Measurements from ENCODE around the gene GMNN.

The GMNN gene

GRCh38 chr6:24766680-24767462, 7.9 kb upstream of the GMNN start:
- no peak overlapping the region for H3K4me3 Mint-ChIP-seq
- no peaks in the 10 kb centered on the region for H3K4me1 Mint-ChIP-seq
- TF ChIP-seq CTCF (IDR thresholded peaks at IDR 0.05) = no peak
- no peak overlapping the region for H3K27ac Mint-ChIP-seq
- H3K27me3 Mint-ChIP-seq (ENCODE audit: low read depth, poor library complexity) = peaks cover 4% of the 10 kb centered on the region
- no peaks in the 10 kb centered on the region for H3K36me3 Mint-ChIP-seq (ENCODE audit: low read depth)
- no peaks in the 10 kb centered on the region for H3K9me3 Mint-ChIP-seq
- no peak for DNase-seq

- Mint-ChIP-seq H3K9me3 (no peaks in the 10 kb centered on the region), H3K4me3 (no peak overlapping the region), H3K27me3 (ENCODE audit: low read depth, poor library complexity) (peaks cover 4% of the 10 kb centered on the region), H3K4me1 (no peaks in the 10 kb centered on the region), H3K27ac (no peak overlapping the region), H3K36me3 (ENCODE audit: low read depth) (no peaks in the 10 kb centered on the region)
- DNase-seq = no peak
- TF ChIP-seq CTCF (IDR thresholded peaks at IDR 0.05) = no peak
These were observed 6.4 kb upstream of the GMNN start for GRCh38 chr6:24768361-24768760.

GRCh38 chr6:24775520-24776058, 852 bp downstream of the GMNN start:
- H3K36me3 Mint-ChIP-seq (ENCODE audit: low read depth) = peaks cover 21% of the 10 kb centered on the region
- no peak for TF ChIP-seq CTCF (IDR thresholded peaks at IDR 0.05)
- peaks cover 26% of the 10 kb centered on the region for H3K4me1 Mint-ChIP-seq
- peak overlapping the region; percentile 97 for H3K27ac Mint-ChIP-seq
- H3K9me3 Mint-ChIP-seq = no peaks in the 10 kb centered on the region
- DNase-seq = no peak
- peaks cover 4% of the 10 kb centered on the region for H3K27me3 Mint-ChIP-seq (ENCODE audit: low read depth, poor library complexity)
- H3K4me3 Mint-ChIP-seq = peak overlapping the region; percentile 98

GRCh38 chr6:24777227-24777626, 2.5 kb downstream of the GMNN start:
- peaks cover 26% of the 10 kb centered on the region for H3K4me1 Mint-ChIP-seq
- DNase-seq = no peak
- no peak for TF ChIP-seq CTCF (IDR thresholded peaks at IDR 0.05)
- no peak overlapping the region for H3K27ac Mint-ChIP-seq
- peak overlapping the region; percentile 98 for H3K4me3 Mint-ChIP-seq
- no peaks in the 10 kb centered on the region for H3K9me3 Mint-ChIP-seq
- peaks cover 36% of the 10 kb centered on the region for H3K36me3 Mint-ChIP-seq (ENCODE audit: low read depth)
- peaks cover 3% of the 10 kb centered on the region for H3K27me3 Mint-ChIP-seq (ENCODE audit: low read depth, poor library complexity)

- Mint-ChIP-seq H3K36me3 (ENCODE audit: low read depth) (peaks cover 44% of the 10 kb centered on the region), H3K4me1 (peaks cover 26% of the 10 kb centered on the region), H3K27me3 (ENCODE audit: low read depth, poor library complexity) (no peaks in the 10 kb centered on the region), H3K27ac (no peak overlapping the region), H3K4me3 (no peak overlapping the region), H3K9me3 (no peaks in the 10 kb centered on the region)
- TF ChIP-seq CTCF (IDR thresholded peaks at IDR 0.05) = no peak
- no peak for DNase-seq
These were observed 3.4 kb downstream of the GMNN start for GRCh38 chr6:24778121-24778520.

GRCh38 chr6:24778878-24779277, 4.1 kb downstream of the GMNN start:
- peaks cover 26% of the 10 kb centered on the region for H3K4me1 Mint-ChIP-seq
- no peaks in the 10 kb centered on the region for H3K9me3 Mint-ChIP-seq
- H3K36me3 Mint-ChIP-seq (ENCODE audit: low read depth) = peaks cover 52% of the 10 kb centered on the region
- DNase-seq = no peak
- no peak for TF ChIP-seq CTCF (IDR thresholded peaks at IDR 0.05)
- no peaks in the 10 kb centered on the region for H3K27me3 Mint-ChIP-seq (ENCODE audit: low read depth, poor library complexity)
- H3K27ac Mint-ChIP-seq = no peak overlapping the region
- H3K4me3 Mint-ChIP-seq = no peak overlapping the region
